WTC11 (cell line): ENCODE results near the gene SLC9A9. TPM values are rescaled to one million over a fixed set of nuclear protein-coding genes. Genes with fewer than 3 reads are reported as not detected.

Experiments used
- ATAC-seq: fragments of 200-7000 bp; cut with Tn5 transposase; 2 replicates; pipeline ENCODE4 v1.10.0; 2021; ENCODE audit warnings: mild to moderate bottlenecking, moderate library complexity
- CTCF ChIA-PET: fragments of 300-600 bp; sonication (Branson Sonifier 250); formaldehyde crosslinking; loops from one replicate; lab custom pipeline; 2021; ENCODE audit warnings: antibody characterized with exemption; lab: Charles Lee
- POLR2A ChIA-PET: fragments of 350-600 bp; sonication (Branson Sonifier 250); formaldehyde crosslinking; loops from one replicate; lab custom pipeline; 2021; ENCODE audit warnings: antibody characterized with exemption; lab: Charles Lee
- DNase-seq: peaks from one replicate; pipeline ENCODE4 v3.0.0; 2021; ENCODE audit warnings: low spot score
- H3K27ac Mint-ChIP-seq: 2 replicates; pipeline ENCODE4 v1.8.0; 2021; ENCODE audit warnings: mixed read lengths
- H3K27me3 Mint-ChIP-seq: 2 replicates; pipeline ENCODE4 v1.8.0; 2021; ENCODE audit warnings: low read depth, mild to moderate bottlenecking, moderate library complexity, mixed read lengths
- H3K36me3 Mint-ChIP-seq: 2 replicates; pipeline ENCODE4 v1.8.0; 2021; ENCODE audit warnings: mixed read lengths
- H3K4me1 Mint-ChIP-seq: 2 replicates; pipeline ENCODE4 v1.8.0; 2022; ENCODE audit warnings: mixed read lengths
- H3K4me3 Mint-ChIP-seq: 2 replicates; pipeline ENCODE4 v1.8.0; 2021; ENCODE audit warnings: mild to moderate bottlenecking, moderate library complexity, mixed read lengths
- H3K9me3 Mint-ChIP-seq: 2 replicates; pipeline ENCODE4 v1.8.0; 2021; ENCODE audit warnings: mixed read lengths
- CREB1 ChIP-seq: sonication (generic); formaldehyde crosslinking; IDR thresholded peaks from 2 replicates; pipeline ENCODE4 v1.8.0; 2023; ENCODE audit warnings: mild to moderate bottlenecking, missing genetic modification reagents
- EMX1 ChIP-seq: fragments of 250-450 bp; sonication (Bioruptor Pico); IDR thresholded peaks from 2 replicates; pipeline ENCODE4 v1.8.0; 2021; ENCODE audit warnings: mild to moderate bottlenecking
- GABPB1 ChIP-seq: sonication (generic); formaldehyde crosslinking; IDR thresholded peaks from 2 replicates; pipeline ENCODE4 v1.8.1; 2023; ENCODE audit warnings: mild to moderate bottlenecking, missing genetic modification reagents
- GTF2I ChIP-seq: fragments of 250-450 bp; sonication (Bioruptor Pico); conservative IDR thresholded peaks from 2 replicates; pipeline ENCODE4 v1.4.0; 2021; ENCODE audit warnings: mild to moderate bottlenecking
- MXD4 ChIP-seq: fragments of 250-450 bp; sonication (Bioruptor Pico); IDR thresholded peaks from 2 replicates; pipeline ENCODE4 v1.8.0; 2021; ENCODE audit warnings: mild to moderate bottlenecking, moderate library complexity, borderline replicate concordance
- NFATC4 ChIP-seq: fragments of 250-450 bp; sonication (Bioruptor Pico); IDR thresholded peaks from 2 replicates; pipeline ENCODE4 v1.9.0; 2021; ENCODE audit warnings: mild to moderate bottlenecking
- NFE2L1 ChIP-seq: sonication (generic); formaldehyde crosslinking; IDR thresholded peaks from 2 replicates; pipeline ENCODE4 v1.8.1; 2023; ENCODE audit warnings: missing genetic modification reagents
- NR1H2 ChIP-seq: sonication (generic); formaldehyde crosslinking; IDR thresholded peaks from 2 replicates; pipeline ENCODE4 v1.9.0; 2021; ENCODE audit warnings: mild to moderate bottlenecking, moderate library complexity, missing genetic modification reagents
- NR3C1 ChIP-seq: sonication (generic); formaldehyde crosslinking; conservative IDR thresholded peaks from 2 replicates; pipeline ENCODE4 v1.8.1; 2023; ENCODE audit warnings: low read depth, mild to moderate bottlenecking, missing genetic modification reagents
- PRRX2 ChIP-seq: fragments of 250-450 bp; sonication (Bioruptor Pico); IDR thresholded peaks from 2 replicates; pipeline ENCODE4 v1.8.0; 2021; ENCODE audit warnings: mild to moderate bottlenecking
- SMAD3 ChIP-seq: sonication (generic); formaldehyde crosslinking; IDR thresholded peaks from 2 replicates; pipeline ENCODE4 v1.8.0; 2022; ENCODE audit warnings: missing genetic modification reagents, mild to moderate bottlenecking, borderline replicate concordance
- SP1 ChIP-seq: sonication (generic); formaldehyde crosslinking; conservative IDR thresholded peaks from 2 replicates; pipeline ENCODE4 v1.8.1; 2022; ENCODE audit warnings: missing genetic modification reagents
- TCF7 ChIP-seq: sonication (generic); formaldehyde crosslinking; IDR thresholded peaks from 2 replicates; pipeline ENCODE4 v1.8.0; 2022; ENCODE audit warnings: mild to moderate bottlenecking, low read depth, missing genetic modification reagents, moderate library complexity
- TEAD1 ChIP-seq: sonication (generic); formaldehyde crosslinking; IDR thresholded peaks from 2 replicates; pipeline ENCODE4 v1.8.0; 2022; ENCODE audit warnings: mild to moderate bottlenecking, missing genetic modification reagents
- ZNF263 ChIP-seq: sonication (generic); formaldehyde crosslinking; IDR thresholded peaks from 2 replicates; pipeline ENCODE4 v1.8.1; 2022; ENCODE audit warnings: low read depth, mild to moderate bottlenecking, moderate library complexity, missing genetic modification reagents
- ZNF396 ChIP-seq: fragments of 250-450 bp; sonication (Bioruptor Pico); IDR thresholded peaks from 2 replicates; pipeline ENCODE4 v1.8.0; 2021; ENCODE audit warnings: mild to moderate bottlenecking, moderate library complexity, borderline replicate concordance
- ZNF671 ChIP-seq: fragments of 250-450 bp; sonication (Bioruptor Pico); IDR thresholded peaks from 2 replicates; pipeline ENCODE4 v1.8.0; 2021; ENCODE audit warnings: mild to moderate bottlenecking
- total RNA-seq: library from RNA; stranded (reverse); gene quantifications from 3 replicates; pipeline ENCODE4 v1.2.3, GENCODE V29; 2021
- TF ChIP-seq, protein P1 (sequence below): sonication (generic); formaldehyde crosslinking; IDR thresholded peaks from 2 replicates; pipeline ENCODE4 v1.8.1; 2022; ENCODE audit warnings: missing genetic modification reagents, borderline replicate concordance
- TF ChIP-seq, protein P2 (sequence below): fragments of 250-450 bp; sonication (Bioruptor Pico); IDR thresholded peaks from 2 replicates; pipeline ENCODE4 v1.8.0; 2021; ENCODE audit warnings: mild to moderate bottlenecking
- TF ChIP-seq, protein P3 (sequence below): sonication (generic); formaldehyde crosslinking; IDR thresholded peaks from 2 replicates; pipeline ENCODE4 v1.8.0; 2022; ENCODE audit warnings: mild to moderate bottlenecking, missing genetic modification reagents
- TF ChIP-seq, protein P4 (sequence below): sonication (generic); formaldehyde crosslinking; IDR thresholded peaks from 2 replicates; pipeline ENCODE4 v1.8.0; 2023; ENCODE audit warnings: mild to moderate bottlenecking, missing genetic modification reagents
- TF ChIP-seq, protein P5 (sequence below): sonication (generic); formaldehyde crosslinking; IDR thresholded peaks from 2 replicates; pipeline ENCODE4 v1.8.1; 2022; ENCODE audit warnings: low read depth, mild to moderate bottlenecking, moderate library complexity, missing genetic modification reagents, borderline replicate concordance
- TF ChIP-seq, protein P6 (sequence below): sonication (generic); formaldehyde crosslinking; conservative IDR thresholded peaks from 2 replicates; pipeline ENCODE4 v1.8.1; 2022; ENCODE audit warnings: mild to moderate bottlenecking, missing genetic modification reagents
- TF ChIP-seq, protein P7 (sequence below): sonication (generic); formaldehyde crosslinking; IDR thresholded peaks from 2 replicates; pipeline ENCODE4 v1.8.1; 2023; ENCODE audit warnings: mild to moderate bottlenecking, missing genetic modification reagents, moderate library complexity

Gene SLC9A9
- total RNA-seq, 1 experiment from 2014 or later = 1.2 TPM

DNA sequence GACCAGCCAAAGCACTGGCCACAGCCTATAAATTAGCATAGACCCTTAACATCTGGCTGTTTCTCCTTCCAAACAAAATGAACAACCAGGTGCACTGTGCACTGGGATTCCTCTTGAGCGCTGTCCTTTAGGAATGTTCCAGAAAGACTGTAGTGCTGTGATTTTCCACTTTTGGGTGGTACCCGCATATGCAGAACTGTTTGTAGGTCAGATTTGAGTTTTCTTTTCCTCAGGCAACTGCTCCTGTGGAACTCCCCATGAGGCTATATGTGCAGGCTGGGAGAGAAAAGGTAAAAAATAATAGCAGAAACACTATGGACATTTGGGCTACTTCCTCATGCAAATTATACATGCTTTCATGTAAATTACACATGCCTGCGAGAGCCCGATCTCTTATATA lies 589.6 kb downstream of the SLC9A9 start (continued):
- TF ChIP-seq NR3C1 (no peak), ZNF396 (CRISPR knock-in tag) (no peak), PRRX2 (CRISPR knock-in tag) (no peak)
- TF ChIP-seq, protein P1, sequence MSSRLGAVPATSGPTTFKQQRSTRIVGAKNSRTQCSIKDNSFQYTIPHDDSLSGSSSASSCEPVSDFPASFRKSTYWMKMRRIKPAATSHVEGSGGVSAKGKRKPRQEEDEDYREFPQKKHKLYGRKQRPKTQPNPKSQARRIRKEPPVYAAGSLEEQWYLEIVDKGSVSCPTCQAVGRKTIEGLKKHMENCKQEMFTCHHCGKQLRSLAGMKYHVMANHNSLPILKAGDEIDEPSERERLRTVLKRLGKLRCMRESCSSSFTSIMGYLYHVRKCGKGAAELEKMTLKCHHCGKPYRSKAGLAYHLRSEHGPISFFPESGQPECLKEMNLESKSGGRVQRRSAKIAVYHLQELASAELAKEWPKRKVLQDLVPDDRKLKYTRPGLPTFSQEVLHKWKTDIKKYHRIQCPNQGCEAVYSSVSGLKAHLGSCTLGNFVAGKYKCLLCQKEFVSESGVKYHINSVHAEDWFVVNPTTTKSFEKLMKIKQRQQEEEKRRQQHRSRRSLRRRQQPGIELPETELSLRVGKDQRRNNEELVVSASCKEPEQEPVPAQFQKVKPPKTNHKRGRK (CRISPR knock-in tag) = no peak

DNA sequence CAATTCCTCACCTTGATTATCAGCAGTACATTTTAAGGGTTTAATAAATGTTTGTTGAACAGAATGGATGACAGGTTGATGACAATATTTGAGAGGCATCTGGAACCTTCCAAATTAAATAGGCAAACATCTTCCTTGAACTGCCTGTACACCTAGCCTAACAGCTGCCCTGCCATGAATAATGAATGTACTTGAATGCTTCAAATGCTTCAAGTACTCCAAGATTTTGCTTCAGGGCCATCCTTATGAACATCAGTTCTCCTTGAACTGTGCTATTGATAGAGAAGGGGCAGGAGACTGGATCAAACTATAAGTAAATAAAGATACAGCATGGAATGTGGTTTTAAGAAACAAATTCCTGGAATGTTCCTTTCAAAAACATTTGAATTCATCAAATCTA lies 591.9 kb downstream of the SLC9A9 start:
- TF ChIP-seq NFATC4 = no peak
- no peak for TF ChIP-seq ZNF263 (CRISPR knock-in tag)
- TF ChIP-seq MXD4 (CRISPR knock-in tag) = no peak
- TF ChIP-seq, protein P2, sequence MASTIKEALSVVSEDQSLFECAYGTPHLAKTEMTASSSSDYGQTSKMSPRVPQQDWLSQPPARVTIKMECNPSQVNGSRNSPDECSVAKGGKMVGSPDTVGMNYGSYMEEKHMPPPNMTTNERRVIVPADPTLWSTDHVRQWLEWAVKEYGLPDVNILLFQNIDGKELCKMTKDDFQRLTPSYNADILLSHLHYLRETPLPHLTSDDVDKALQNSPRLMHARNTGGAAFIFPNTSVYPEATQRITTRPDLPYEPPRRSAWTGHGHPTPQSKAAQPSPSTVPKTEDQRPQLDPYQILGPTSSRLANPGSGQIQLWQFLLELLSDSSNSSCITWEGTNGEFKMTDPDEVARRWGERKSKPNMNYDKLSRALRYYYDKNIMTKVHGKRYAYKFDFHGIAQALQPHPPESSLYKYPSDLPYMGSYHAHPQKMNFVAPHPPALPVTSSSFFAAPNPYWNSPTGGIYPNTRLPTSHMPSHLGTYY = no peak
- TF ChIP-seq TCF7 (CRISPR knock-in tag) = no peak
- TF ChIP-seq, protein P3, sequence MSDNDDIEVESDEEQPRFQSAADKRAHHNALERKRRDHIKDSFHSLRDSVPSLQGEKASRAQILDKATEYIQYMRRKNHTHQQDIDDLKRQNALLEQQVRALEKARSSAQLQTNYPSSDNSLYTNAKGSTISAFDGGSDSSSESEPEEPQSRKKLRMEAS (CRISPR knock-in tag) = no peak
- no peak for TF ChIP-seq ZNF671 (CRISPR knock-in tag)
- TF ChIP-seq GTF2I = no peak
- TF ChIP-seq, protein P4, sequence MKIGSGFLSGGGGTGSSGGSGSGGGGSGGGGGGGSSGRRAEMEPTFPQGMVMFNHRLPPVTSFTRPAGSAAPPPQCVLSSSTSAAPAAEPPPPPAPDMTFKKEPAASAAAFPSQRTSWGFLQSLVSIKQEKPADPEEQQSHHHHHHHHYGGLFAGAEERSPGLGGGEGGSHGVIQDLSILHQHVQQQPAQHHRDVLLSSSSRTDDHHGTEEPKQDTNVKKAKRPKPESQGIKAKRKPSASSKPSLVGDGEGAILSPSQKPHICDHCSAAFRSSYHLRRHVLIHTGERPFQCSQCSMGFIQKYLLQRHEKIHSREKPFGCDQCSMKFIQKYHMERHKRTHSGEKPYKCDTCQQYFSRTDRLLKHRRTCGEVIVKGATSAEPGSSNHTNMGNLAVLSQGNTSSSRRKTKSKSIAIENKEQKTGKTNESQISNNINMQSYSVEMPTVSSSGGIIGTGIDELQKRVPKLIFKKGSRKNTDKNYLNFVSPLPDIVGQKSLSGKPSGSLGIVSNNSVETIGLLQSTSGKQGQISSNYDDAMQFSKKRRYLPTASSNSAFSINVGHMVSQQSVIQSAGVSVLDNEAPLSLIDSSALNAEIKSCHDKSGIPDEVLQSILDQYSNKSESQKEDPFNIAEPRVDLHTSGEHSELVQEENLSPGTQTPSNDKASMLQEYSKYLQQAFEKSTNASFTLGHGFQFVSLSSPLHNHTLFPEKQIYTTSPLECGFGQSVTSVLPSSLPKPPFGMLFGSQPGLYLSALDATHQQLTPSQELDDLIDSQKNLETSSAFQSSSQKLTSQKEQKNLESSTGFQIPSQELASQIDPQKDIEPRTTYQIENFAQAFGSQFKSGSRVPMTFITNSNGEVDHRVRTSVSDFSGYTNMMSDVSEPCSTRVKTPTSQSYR = no peak
- TF ChIP-seq, protein P5, sequence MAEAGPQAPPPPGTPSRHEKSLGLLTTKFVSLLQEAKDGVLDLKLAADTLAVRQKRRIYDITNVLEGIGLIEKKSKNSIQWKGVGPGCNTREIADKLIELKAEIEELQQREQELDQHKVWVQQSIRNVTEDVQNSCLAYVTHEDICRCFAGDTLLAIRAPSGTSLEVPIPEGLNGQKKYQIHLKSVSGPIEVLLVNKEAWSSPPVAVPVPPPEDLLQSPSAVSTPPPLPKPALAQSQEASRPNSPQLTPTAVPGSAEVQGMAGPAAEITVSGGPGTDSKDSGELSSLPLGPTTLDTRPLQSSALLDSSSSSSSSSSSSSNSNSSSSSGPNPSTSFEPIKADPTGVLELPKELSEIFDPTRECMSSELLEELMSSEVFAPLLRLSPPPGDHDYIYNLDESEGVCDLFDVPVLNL (CRISPR knock-in tag) = no peak
- TF ChIP-seq, protein P6, sequence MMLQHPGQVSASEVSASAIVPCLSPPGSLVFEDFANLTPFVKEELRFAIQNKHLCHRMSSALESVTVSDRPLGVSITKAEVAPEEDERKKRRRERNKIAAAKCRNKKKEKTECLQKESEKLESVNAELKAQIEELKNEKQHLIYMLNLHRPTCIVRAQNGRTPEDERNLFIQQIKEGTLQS (CRISPR knock-in tag) = no peak
- no peak for TF ChIP-seq NFE2L1 (CRISPR knock-in tag)
- TF ChIP-seq GABPB1 (CRISPR knock-in tag) = no peak
- TF ChIP-seq, protein P7, sequence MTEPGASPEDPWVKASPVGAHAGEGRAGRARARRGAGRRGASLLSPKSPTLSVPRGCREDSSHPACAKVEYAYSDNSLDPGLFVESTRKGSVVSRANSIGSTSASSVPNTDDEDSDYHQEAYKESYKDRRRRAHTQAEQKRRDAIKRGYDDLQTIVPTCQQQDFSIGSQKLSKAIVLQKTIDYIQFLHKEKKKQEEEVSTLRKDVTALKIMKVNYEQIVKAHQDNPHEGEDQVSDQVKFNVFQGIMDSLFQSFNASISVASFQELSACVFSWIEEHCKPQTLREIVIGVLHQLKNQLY (CRISPR knock-in tag) = no peak
- no peak for TF ChIP-seq CREB1 (CRISPR knock-in tag)
- no peak for TF ChIP-seq SMAD3 (CRISPR knock-in tag)
- no peak for TF ChIP-seq TEAD1 (CRISPR knock-in tag)
- TF ChIP-seq SP1 (CRISPR knock-in tag) = no peak
- TF ChIP-seq EMX1 = no peak
- TF ChIP-seq NR1H2 = no peak
- no peak overlapping the region for H3K4me3 Mint-ChIP-seq
- no peaks in the 10 kb centered on the region for H3K4me1 Mint-ChIP-seq
- no peaks in the 10 kb centered on the region for H3K9me3 Mint-ChIP-seq
- POLR2A ChIA-PET = no interaction called here
- no peak overlapping the region for H3K27ac Mint-ChIP-seq
- no peak for ATAC-seq
- H3K36me3 Mint-ChIP-seq = no peaks in the 10 kb centered on the region
- no peak for DNase-seq
- CTCF ChIA-PET = no interaction called here
- no peaks in the 10 kb centered on the region for H3K27me3 Mint-ChIP-seq
